Fibroblast of pulmonary artery (primary cell): ENCODE measurements around the gene NAA20.
"Not testable (repeated sequence)": the region's sequence is repeated elsewhere in the genome, so short reads cannot be mapped to it uniquely, and the experiment has no call there.

Source experiments
- DNase-seq: peaks from one replicate; pipeline ENCODE4 v3.0.0-alpha.2; 2010; ENCODE audit warnings: low read depth
- H3K4me3 ChIP-seq: replicated peaks from 2 replicates; pipeline ENCODE4 v1.5.1; 2011; ENCODE audit warnings: low read depth, mild to moderate bottlenecking, control low read depth, low read length, moderate library complexity
- TF ChIP-seq, protein P1 (sequence below): IDR thresholded peaks from 2 replicates; pipeline ENCODE4 v1.5.1; 2011; ENCODE audit warnings: mild to moderate bottlenecking, control low read depth, low read length, inconsistent platforms; ENCODE audit errors: missing control alignments

NAA20 gene

DNA sequence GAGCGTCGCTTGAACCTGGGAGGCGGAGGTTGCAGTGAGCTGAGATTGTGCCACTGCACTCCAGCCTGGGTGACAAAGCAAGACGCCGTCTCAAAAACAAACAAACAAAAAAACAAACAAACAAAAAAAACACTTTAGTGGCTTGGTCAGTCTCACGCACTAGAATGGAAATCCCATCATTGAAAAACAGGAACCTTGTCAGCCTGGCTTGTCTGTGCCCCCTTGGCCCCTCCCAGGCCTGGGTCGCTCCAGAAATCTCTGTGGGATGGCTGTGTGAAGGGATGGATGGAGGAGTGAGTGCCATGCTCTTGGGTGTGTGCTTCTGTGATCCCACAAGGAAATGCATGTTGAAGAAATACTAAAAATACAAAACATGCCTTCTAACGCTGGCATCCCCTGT lies 20.9 kb upstream of the NAA20 start:
- DNase-seq = no peak
- no peak overlapping the region for H3K4me3 ChIP-seq
- TF ChIP-seq, protein P1, sequence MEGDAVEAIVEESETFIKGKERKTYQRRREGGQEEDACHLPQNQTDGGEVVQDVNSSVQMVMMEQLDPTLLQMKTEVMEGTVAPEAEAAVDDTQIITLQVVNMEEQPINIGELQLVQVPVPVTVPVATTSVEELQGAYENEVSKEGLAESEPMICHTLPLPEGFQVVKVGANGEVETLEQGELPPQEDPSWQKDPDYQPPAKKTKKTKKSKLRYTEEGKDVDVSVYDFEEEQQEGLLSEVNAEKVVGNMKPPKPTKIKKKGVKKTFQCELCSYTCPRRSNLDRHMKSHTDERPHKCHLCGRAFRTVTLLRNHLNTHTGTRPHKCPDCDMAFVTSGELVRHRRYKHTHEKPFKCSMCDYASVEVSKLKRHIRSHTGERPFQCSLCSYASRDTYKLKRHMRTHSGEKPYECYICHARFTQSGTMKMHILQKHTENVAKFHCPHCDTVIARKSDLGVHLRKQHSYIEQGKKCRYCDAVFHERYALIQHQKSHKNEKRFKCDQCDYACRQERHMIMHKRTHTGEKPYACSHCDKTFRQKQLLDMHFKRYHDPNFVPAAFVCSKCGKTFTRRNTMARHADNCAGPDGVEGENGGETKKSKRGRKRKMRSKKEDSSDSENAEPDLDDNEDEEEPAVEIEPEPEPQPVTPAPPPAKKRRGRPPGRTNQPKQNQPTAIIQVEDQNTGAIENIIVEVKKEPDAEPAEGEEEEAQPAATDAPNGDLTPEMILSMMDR = no peak

DNA sequence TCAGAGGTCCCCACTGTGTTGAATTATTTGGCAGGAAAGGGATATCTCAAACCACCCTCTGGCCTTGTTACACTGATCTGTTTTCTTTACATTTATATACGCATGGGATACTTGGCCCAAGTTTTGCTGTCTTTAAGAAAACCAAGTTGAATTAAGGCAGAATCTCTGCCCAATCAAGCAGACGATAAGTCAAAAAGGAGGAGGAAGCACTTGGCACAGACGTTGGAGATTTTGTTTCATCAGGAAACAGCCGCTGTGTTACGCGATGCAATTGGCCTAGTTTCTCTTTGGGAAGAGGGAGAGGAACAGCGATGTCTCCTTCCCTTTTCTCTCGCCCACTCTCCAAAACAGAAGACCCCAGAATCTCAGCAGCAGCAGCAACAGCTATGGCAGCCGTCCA lies 20.2 kb upstream of the NAA20 start:
- DNase-seq = peak; percentile 47
- TF ChIP-seq, protein P1 = no peak
- H3K4me3 ChIP-seq = no peak overlapping the region

DNA sequence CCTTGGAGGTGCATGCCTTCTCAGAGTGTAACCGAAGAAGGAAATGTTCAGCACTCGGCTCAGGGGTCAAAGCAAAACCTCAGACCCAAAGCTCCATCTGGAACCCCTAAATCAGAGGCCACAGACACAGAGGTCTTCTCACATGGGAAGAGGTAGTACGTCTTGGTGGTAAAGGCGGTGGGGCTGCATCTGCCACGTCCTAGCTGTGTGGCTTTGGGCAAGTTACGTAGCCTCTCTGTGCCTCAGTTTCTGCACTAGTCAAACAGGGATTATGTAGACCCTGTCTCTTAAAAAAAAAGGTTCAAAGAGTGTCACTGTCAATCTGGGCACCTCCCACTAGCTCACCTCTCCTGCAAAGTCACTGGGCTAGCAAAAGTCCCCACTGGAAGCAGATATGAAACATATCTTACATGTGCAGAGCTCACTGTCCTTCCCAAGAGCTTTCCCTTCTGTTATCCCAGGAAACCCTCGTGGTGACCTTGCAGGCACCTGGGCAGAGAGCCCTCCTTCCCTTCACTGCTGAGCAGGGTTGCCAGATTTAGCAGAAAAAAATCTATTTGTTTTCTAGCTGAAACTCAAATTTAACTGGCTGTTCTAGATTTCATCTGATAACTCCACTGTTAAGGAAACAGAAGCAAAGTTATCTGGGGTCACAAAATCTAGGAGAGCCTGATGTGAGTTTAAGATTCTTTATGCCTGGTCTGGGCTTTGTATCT lies 18.0 kb upstream of the NAA20 start:
- TF ChIP-seq, protein P1 = no peak
- H3K4me3 ChIP-seq = no peak overlapping the region
- no peak for DNase-seq

DNA sequence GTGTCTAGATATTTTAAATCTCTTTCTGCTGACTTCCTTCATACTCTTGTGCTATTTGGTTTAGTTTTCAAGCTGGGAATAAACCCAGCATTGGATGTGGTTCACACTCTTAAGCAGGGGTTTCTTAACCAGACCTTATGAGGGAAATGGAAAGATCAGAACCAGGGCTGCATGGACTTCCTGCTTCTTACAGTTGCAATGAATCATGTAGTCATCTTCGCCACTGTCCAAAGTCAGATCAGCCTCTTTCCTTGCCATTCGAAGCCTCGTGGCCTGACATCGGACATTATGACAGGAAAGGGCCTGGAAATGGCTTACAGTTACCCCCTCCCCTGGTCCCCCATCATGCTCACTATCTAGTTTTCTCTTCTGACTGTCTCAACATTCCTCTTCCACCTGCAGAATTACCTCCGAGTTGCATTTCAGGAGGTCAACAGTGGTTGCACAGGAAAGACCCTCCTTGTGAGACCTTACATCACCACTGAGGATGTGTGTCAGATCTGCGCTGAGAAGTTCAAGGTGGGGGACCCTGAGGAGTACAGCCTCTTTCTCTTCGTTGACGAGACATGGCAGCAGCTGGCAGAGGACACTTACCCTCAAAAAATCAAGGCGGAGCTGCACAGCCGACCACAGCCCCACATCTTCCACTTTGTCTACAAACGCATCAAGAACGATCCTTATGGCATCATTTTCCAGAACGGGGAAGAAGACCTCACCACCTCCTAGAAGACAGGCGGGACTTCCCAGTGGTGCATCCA lies 16.8 kb upstream of the NAA20 start:
- TF ChIP-seq, protein P1 = no peak
- no peak for DNase-seq
- H3K4me3 ChIP-seq = no peak overlapping the region

DNA sequence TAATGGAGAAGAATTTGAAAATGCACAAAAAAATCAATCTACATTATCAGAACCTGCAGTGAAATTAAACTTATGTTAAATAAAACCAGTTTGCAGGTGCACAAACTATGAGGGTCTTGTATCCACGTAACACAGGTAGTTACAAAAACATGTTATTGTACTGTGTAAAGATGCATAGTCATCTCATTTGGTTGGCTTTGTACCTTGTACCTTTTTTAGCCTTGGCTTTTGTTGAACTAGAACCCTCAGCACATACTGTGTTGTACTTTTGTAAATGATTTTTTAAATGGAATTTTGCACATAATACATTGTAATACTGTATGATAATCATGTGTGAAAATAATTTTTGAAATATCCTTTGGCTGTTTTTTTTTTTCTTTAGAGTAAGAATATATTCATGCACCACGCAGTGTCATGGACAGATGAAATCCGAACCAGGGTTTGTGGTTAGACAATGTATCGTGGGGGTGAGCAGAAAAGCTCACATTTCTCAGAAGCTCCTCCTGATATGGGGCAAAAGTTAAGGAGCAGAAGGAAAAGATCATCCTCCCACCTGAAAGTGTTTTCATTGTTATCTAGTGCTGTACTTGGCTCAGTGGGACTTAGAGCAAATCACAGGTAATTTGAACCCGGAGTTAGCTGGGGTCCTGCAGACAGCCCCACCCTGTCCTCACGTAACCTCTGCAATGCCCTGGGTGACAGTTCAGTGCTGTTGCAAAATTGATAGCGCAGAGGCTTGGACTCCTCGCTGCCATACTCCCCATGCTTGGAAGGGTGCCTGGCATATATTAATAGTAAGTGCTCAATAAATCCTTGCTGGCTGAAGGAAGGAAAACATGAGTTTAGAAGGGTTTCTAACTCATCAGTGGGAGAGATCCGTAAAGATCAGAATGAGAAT lies 14.8 kb upstream of the NAA20 start:
- no peak overlapping the region for H3K4me3 ChIP-seq
- no peak for DNase-seq
- TF ChIP-seq, protein P1 = no peak

DNA sequence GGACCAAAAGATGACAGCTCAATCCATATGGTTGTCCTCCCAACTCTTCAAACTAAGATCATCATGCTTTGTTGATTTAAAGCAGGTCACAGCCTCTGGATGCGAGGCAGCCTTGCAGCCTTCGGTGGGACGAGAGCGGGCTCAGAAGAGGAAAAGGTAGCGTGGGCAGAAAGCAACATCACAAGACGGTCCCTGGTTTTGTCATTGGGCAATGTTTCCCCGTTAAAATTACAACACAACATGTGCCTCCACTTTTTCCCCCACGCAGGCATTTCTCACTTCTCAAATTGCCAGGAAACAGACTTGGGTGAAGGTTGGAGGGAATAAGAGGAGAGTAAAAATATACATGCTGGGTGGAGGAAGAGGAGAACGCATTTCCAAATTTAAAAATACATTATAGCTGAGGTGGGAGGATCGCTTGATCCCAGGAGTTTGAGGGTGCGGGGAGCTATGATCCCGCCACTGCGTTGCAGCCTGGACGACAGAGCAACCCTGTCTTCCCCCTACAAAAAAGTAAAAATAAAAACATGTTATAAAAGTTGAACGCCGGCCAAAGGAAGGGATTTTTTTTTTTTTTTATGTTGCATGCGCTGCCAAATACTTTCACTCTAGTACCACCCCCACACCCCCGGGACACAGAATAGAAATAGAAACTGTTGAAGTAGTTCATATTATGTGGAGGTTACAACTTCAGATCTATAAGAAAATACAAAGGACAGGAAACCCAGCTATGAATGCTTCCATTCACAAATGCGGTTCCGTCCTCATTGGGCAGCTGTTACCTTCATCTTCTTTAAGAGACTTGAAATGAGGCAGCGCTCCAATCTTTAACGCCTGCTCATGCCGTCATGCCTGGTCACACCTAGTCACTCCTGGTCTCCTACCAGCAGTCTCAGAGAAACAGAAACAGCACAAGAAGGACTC lies 13.9 kb upstream of the NAA20 start:
- DNase-seq = peak; percentile 81
- peak overlapping the region; percentile 26 for H3K4me3 ChIP-seq
- TF ChIP-seq, protein P1 = no peak

DNA sequence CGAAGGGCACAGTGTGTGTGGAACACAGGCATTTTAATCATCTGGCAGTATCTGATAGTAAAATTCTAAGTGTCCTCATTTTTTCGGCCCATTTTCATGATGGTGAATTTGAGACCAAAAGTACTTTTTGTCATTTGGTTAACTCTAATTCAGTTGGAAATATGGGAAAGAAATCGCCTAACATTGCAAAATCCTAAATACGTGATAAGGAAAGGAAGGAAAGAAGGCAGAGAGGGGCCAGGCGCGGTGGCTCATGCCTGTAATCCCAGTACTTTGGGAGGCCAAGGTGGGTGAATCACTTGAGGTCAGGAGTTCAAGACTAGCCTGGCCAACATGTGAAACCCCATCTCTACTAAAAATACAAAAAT lies 13.2 kb upstream of the NAA20 start:
- H3K4me3 ChIP-seq = peak overlapping the region; percentile 26
- not testable (repeated sequence) for DNase-seq
